Measurements from ENCODE around the gene CCDC177.

GRCh38 chr14:69593018-69593677, 18.5 kb upstream of the CCDC177 start:
- no peak for TF ChIP-seq CTCF (IDR thresholded peaks at IDR 0.05)
- no peak for TF ChIP-seq PBX3 (IDR thresholded peaks at IDR 0.05)
